A549 (cell line): ENCODE measurements around the gene ZNF597. TPM values are rescaled to one million over a fixed set of nuclear protein-coding genes. Genes with fewer than 3 reads are reported as not detected.

Source experiments
- ATAC-seq, 2 experiments: fragments of 200-7000 bp in 1 of 2; fragments of >200 bp in 1 of 2; cut with Nextera tagmentation in 1 of 2; cut with Tn5 transposase in 1 of 2; 3 replicates each; pipeline versions ENCODE4 v1.8.0 to v1.9.1; 2018 to 2020; ENCODE audit warnings: mild to moderate bottlenecking in 1 of 2, moderate library complexity in 1 of 2
- CTCF ChIA-PET: fragments of 300-600 bp; sonication (Branson Sonifier 250); formaldehyde crosslinking; extraction: SDS; loops from one replicate; lab custom pipeline; 2021; ENCODE audit warnings: antibody characterized with exemption, inconsistent platforms; lab: Yijun Ruan, JAX
- POLR2A ChIA-PET: fragments of 350-600 bp; formaldehyde crosslinking; extraction: SDS; loops from one replicate; lab custom pipeline; 2021; ENCODE audit warnings: antibody characterized with exemption, inconsistent platforms; lab: Yijun Ruan, JAX
- DNase-seq, 2 experiments: peaks; one replicate each; pipeline versions ENCODE4 v3.0.0 to v3.0.0-alpha.2; 2011 to 2016; ENCODE audit warnings: low read depth in 1 of 2, low spot score in 1 of 2
- FAIRE-seq: peaks from 2 replicates; lab custom pipeline; 2011; peaks lifted over from hg19 to GRCh38; lab: Jason Lieb, UNC
- H3K27ac ChIP-seq, 2 experiments: fragments of >200 bp; sonication (Bioruptor Twin); formaldehyde crosslinking; 3 replicates each; pipeline ENCODE4 v1.5.1; 2016 to 2017
- H3K4me1 ChIP-seq: fragments of >200 bp; sonication (Bioruptor Twin); formaldehyde crosslinking; 3 replicates; pipeline ENCODE4 v1.6.1; 2016
- H3K4me2 ChIP-seq: fragments of >200 bp; sonication (Bioruptor Twin); formaldehyde crosslinking; 3 replicates; pipeline ENCODE4 v1.6.1; 2016
- H3K4me3 ChIP-seq: fragments of >200 bp; sonication (Bioruptor Twin); formaldehyde crosslinking; 3 replicates; pipeline ENCODE4 v1.5.1; 2016
- H3K9me3 ChIP-seq: fragments of >200 bp; sonication (Bioruptor Twin); formaldehyde crosslinking; 3 replicates; pipeline ENCODE4 v1.6.1; 2016
- CBX2 ChIP-seq: fragments of 200-600 bp; sonication (generic); IDR thresholded peaks from 2 replicates; pipeline ENCODE4 v1.6.1; 2016; ENCODE audit warnings: low read depth, mild to moderate bottlenecking, borderline replicate concordance
- CBX8 ChIP-seq: fragments of 200-600 bp; sonication (generic); IDR thresholded peaks from 2 replicates; pipeline ENCODE4 v1.6.1; 2016
- CEBPB ChIP-seq, 2 experiments: fragments of >200 bp in 1 of 2; sonication (Bioruptor Twin) in 1 of 2; formaldehyde crosslinking in 1 of 2; IDR thresholded peaks; 2 replicates each; pipeline ENCODE4 v1.6.1; 2012 to 2016
- ESRRA ChIP-seq: fragments of 150-350 bp; IDR thresholded peaks from 2 replicates; pipeline ENCODE4 v1.6.1; 2014; ENCODE audit warnings: mild to moderate bottlenecking, low read length, borderline replicate concordance
- FOSL2 ChIP-seq, 2 experiments: fragments of 450-650 bp in 1 of 2; fragments of >200 bp in 1 of 2; sonication (Bioruptor Twin) in 1 of 2; formaldehyde crosslinking; IDR thresholded peaks; 2 replicates each; pipeline versions ENCODE4 v1.5.0 to v1.6.1; 2016 to 2020; ENCODE audit warnings: mild to moderate bottlenecking in 1 of 2, moderate library complexity in 1 of 2
- HDAC2 ChIP-seq: fragments of 200-600 bp; sonication (generic); IDR thresholded peaks from 2 replicates; pipeline ENCODE4 v1.6.1; 2016
- HOXA7 ChIP-seq: fragments of 250-450 bp; sonication (Bioruptor Pico); IDR thresholded peaks from 2 replicates; pipeline ENCODE4 v1.5.0; 2020; ENCODE audit warnings: mild to moderate bottlenecking, moderate library complexity
- HOXB13 ChIP-seq: fragments of 250-450 bp; sonication (Bioruptor Pico); IDR thresholded peaks from 2 replicates; pipeline ENCODE4 v1.5.0; 2020; ENCODE audit warnings: low read depth, mild to moderate bottlenecking, moderate library complexity
- HOXB5 ChIP-seq: fragments of 250-450 bp; sonication (Bioruptor Pico); IDR thresholded peaks from 2 replicates; pipeline ENCODE4 v1.5.0; 2020; ENCODE audit warnings: mild to moderate bottlenecking, moderate library complexity
- KDM1A ChIP-seq: fragments of 200-600 bp; sonication (generic); IDR thresholded peaks from 2 replicates; pipeline ENCODE4 v1.6.1; 2016; ENCODE audit warnings: low read depth, mild to moderate bottlenecking
- KDM5A ChIP-seq: fragments of 200-600 bp; sonication (generic); IDR thresholded peaks from 2 replicates; pipeline ENCODE4 v1.6.1; 2016; ENCODE audit warnings: antibody characterized with exemption, mild to moderate bottlenecking
- MAFK ChIP-seq: fragments of 450-650 bp; IDR thresholded peaks from 2 replicates; pipeline ENCODE4 v1.6.1; 2014; ENCODE audit not compliant: partially characterized antibody
- MAZ ChIP-seq: fragments of 150-350 bp; IDR thresholded peaks from 2 replicates; pipeline ENCODE4 v1.6.1; 2014; ENCODE audit warnings: antibody characterized with exemption, low read depth, low read length, borderline replicate concordance
- MYC ChIP-seq: IDR thresholded peaks from 2 replicates; pipeline ENCODE4 v1.6.1; 2012; ENCODE audit warnings: mild to moderate bottlenecking, inconsistent platforms, low read length, improper control_type of control experiment, borderline replicate concordance
- NPAS2 ChIP-seq: fragments of 250-450 bp; sonication (Bioruptor Pico); IDR thresholded peaks from 2 replicates; pipeline ENCODE4 v1.8.0; 2022; ENCODE audit warnings: mild to moderate bottlenecking, moderate library complexity, borderline replicate concordance
- NR3C1 ChIP-seq: fragments of >200 bp; sonication (Bioruptor Twin); formaldehyde crosslinking; IDR thresholded peaks from 3 replicates; pipeline ENCODE4 v1.6.1; 2017
- PHF8 ChIP-seq: fragments of 200-600 bp; sonication (generic); IDR thresholded peaks from 2 replicates; pipeline ENCODE4 v1.6.1; 2016; ENCODE audit warnings: low read depth, mild to moderate bottlenecking, antibody characterized with exemption, moderate library complexity, borderline replicate concordance
- POLR2A ChIP-seq: IDR thresholded peaks from 2 replicates; pipeline ENCODE4 v1.6.1; 2012; ENCODE audit warnings: mild to moderate bottlenecking, low read length
- POLR2AphosphoS2 ChIP-seq: conservative IDR thresholded peaks from 2 replicates; pipeline ENCODE4 v1.6.1; 2012; ENCODE audit warnings: low read length, improper control_type of control experiment, inconsistent platforms
- RCOR1 ChIP-seq: fragments of 150-350 bp; IDR thresholded peaks from 2 replicates; pipeline ENCODE4 v1.6.1; 2014; ENCODE audit warnings: antibody characterized with exemption, low read length, low read depth
- RFX5 ChIP-seq: fragments of 450-650 bp; IDR thresholded peaks from 2 replicates; pipeline ENCODE4 v1.7.1; 2014; ENCODE audit warnings: antibody characterized with exemption, mild to moderate bottlenecking, moderate library complexity
- RNF2 ChIP-seq: fragments of 200-600 bp; sonication (generic); IDR thresholded peaks from 2 replicates; pipeline ENCODE4 v1.6.1; 2016; ENCODE audit warnings: low read depth, mild to moderate bottlenecking, antibody characterized with exemption, moderate library complexity, borderline replicate concordance
- SMC3 ChIP-seq: fragments of >200 bp; sonication (Bioruptor Twin); formaldehyde crosslinking; IDR thresholded peaks from 3 replicates; pipeline ENCODE4 v1.6.1; 2018; ENCODE audit warnings: inconsistent platforms
- TFCP2L1 ChIP-seq: fragments of 250-450 bp; sonication (Bioruptor Pico); IDR thresholded peaks from 2 replicates; pipeline ENCODE4 v1.5.0; 2021; ENCODE audit warnings: mild to moderate bottlenecking
- TP53 ChIP-seq: fragments of 250-450 bp; sonication (Bioruptor Pico); IDR thresholded peaks from 2 replicates; pipeline ENCODE4 v1.5.0; 2021; ENCODE audit warnings: mild to moderate bottlenecking, moderate library complexity
- ZC3H11A ChIP-seq: fragments of 450-650 bp; IDR thresholded peaks from 2 replicates; pipeline ENCODE4 v1.6.1; 2014; ENCODE audit warnings: antibody characterized with exemption, mild to moderate bottlenecking
- WGBS: methylation state at CpG from one replicate; pipeline ENCODE4 v1.1.6; 2017; ENCODE audit errors: missing lambda C conversion rate; 5-methylcytosine and 5-hydroxymethylcytosine counted together
- polyA plus RNA-seq, 4 experiments: library from polyadenylated mRNA; depleted of rRNA in 3 of 4; stranded (reverse); fragments of >200 nt; fragmentation: RNase III in 1 of 4; extraction: RNeasy Plus Mini Kit Qiagen cat#74134 plus additional on column Dnase treatment in 1 of 4; gene quantifications; 2 replicates in 3 of 4; 3 replicates in 1 of 4; pipeline ENCODE4 v1.2.3, GENCODE V29; 2011 to 2017
- TF ChIP-seq, protein P1 (sequence below): fragments of >200 bp; sonication (Bioruptor Twin); formaldehyde crosslinking; IDR thresholded peaks from 3 replicates; pipeline ENCODE4 v1.6.1; 2016
- TF ChIP-seq, protein P2 (sequence below): fragments of >200 bp; sonication (Bioruptor Twin); formaldehyde crosslinking; IDR thresholded peaks from 3 replicates; pipeline ENCODE4 v1.5.1; 2016

Gene ZNF597
- polyA plus RNA-seq, 2 of the 4 experiments (the other 2 are of a cell fraction): 1.1 to 1.9 TPM

DNA sequence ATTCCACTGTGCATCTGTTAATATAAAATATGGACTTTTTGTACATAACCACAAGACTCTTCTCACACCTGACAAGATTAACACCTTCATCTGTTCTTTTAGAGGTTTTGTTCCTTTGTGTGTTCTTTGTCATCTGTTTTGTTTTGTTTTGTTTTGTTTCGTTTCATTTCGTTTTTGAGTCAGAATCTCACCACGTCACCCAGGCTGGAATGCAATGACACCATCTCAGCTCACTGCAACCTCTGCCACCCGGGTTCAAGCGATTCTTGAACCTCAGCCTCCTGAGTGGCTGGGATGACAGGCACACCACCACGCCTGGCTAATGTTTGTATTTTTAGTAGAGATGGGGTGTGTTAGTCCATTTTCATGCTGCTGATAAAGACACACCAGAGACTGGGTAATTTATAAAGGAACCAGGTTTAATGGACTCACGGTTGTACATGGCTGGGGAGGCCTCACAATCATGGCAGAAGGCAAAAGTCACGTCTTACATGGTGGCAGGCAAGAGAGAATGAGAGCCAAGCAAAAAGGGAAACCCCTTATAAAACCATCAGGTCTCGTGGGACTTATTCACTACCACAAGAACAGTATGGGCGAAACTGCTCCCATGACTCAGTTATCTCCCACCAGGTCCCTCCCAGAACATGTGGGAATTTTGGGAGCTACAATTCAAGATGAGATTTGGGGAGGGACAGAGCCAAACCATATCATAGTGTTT lies 29.7 kb upstream of the ZNF597 start:
- H3K9me3 ChIP-seq: no peaks in the 10 kb centered on the region
- ChIA-PET CTCF (interaction anchor here (0.6 kb wide), 1 partner anchor 139 kb away, joined by 3 read pairs; no protein-coding TSS in a partner anchor), POLR2A (no interaction called here)
- H3K27ac ChIP-seq: no peak overlapping the region
- TF ChIP-seq CBX2 (no peak), FOSL2 (IDR thresholded peaks at IDR 0.05) (no peak), FOSL2 (CRISPR knock-in tag; IDR thresholded peaks at IDR 0.05) (no peak), RCOR1 (no peak), HOXA7 (CRISPR knock-in tag) (no peak), SMC3 (no peak), ESRRA (no peak), MYC (no peak), KDM5A (no peak), PHF8 (no peak), TP53 (no peak), ZC3H11A (no peak), POLR2A (no peak), TFCP2L1 (CRISPR knock-in tag) (no peak), RNF2 (no peak)
- TF ChIP-seq, protein P1, sequence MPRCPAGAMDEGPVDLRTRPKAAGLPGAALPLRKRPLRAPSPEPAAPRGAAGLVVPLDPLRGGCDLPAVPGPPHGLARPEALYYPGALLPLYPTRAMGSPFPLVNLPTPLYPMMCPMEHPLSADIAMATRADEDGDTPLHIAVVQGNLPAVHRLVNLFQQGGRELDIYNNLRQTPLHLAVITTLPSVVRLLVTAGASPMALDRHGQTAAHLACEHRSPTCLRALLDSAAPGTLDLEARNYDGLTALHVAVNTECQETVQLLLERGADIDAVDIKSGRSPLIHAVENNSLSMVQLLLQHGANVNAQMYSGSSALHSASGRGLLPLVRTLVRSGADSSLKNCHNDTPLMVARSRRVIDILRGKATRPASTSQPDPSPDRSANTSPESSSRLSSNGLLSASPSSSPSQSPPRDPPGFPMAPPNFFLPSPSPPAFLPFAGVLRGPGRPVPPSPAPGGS: no peak
- no peak overlapping the region for H3K4me3 ChIP-seq
- FAIRE-seq (no peak), ATAC-seq (no peak), DNase-seq (no peak)
- H3K4me2 ChIP-seq: no peak overlapping the region
- H3K4me1 ChIP-seq: no peaks in the 10 kb centered on the region
- WGBS: 89% methylated on average over 10 of the region's 10 CpGs

DNA sequence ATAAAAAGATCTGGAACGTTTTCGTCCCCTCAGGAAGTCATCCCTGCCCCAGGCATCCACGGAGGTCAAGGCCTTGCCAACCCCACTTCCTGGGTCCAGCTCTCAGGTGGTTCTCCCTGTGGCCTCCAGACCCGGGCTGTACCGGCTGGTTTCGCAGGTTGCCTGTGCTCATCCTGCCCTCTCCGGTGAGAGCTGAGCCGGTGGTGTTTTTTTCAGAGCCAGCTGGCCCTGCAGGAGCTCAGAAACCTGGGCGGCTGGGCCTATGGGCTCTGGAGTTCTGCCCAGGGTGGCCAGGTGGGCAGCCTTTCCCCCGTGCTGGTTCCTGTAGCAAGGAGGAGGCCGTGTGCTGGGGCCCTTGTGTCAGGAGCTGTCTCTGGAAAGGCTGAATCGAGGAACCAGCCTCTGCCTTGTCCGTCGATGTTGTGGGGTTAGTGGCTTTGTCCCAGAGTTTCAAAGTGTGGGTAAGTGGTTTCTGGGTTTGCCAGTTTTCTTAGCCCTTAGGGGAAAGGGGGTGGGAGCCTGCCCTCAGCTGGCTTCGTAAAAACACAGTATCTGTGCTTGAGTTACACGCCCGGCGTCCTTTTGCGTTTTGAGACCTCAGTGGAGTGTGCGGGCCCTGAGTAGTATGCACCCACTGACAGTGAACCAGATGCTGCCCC lies 28.3 kb upstream of the ZNF597 start:
- H3K27ac ChIP-seq: no peak overlapping the region
- TF ChIP-seq SMC3: no peak
- TF ChIP-seq POLR2AphosphoS2: no peak
- no peak for TF ChIP-seq RFX5
- no peak for TF ChIP-seq CEBPB (IDR thresholded peaks at IDR 0.05)
- no peak for TF ChIP-seq FOSL2 (IDR thresholded peaks at IDR 0.05)
- no peak for TF ChIP-seq FOSL2 (CRISPR knock-in tag; IDR thresholded peaks at IDR 0.05)
- no peak for TF ChIP-seq KDM1A
- TF ChIP-seq NR3C1: no peak
- TF ChIP-seq MAZ: no peak
- TF ChIP-seq, protein P2, sequence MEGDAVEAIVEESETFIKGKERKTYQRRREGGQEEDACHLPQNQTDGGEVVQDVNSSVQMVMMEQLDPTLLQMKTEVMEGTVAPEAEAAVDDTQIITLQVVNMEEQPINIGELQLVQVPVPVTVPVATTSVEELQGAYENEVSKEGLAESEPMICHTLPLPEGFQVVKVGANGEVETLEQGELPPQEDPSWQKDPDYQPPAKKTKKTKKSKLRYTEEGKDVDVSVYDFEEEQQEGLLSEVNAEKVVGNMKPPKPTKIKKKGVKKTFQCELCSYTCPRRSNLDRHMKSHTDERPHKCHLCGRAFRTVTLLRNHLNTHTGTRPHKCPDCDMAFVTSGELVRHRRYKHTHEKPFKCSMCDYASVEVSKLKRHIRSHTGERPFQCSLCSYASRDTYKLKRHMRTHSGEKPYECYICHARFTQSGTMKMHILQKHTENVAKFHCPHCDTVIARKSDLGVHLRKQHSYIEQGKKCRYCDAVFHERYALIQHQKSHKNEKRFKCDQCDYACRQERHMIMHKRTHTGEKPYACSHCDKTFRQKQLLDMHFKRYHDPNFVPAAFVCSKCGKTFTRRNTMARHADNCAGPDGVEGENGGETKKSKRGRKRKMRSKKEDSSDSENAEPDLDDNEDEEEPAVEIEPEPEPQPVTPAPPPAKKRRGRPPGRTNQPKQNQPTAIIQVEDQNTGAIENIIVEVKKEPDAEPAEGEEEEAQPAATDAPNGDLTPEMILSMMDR: no peak
- TF ChIP-seq HOXB13 (CRISPR knock-in tag): no peak
- TF ChIP-seq CBX8: no peak
- no peak for TF ChIP-seq TFCP2L1 (CRISPR knock-in tag)
- no peak for TF ChIP-seq ZC3H11A
- no peak for TF ChIP-seq HOXA7 (CRISPR knock-in tag)
- TF ChIP-seq RNF2: no peak
- TF ChIP-seq HDAC2: no peak
- no peak for TF ChIP-seq HOXB5 (CRISPR knock-in tag)
- TF ChIP-seq NPAS2: no peak
- TF ChIP-seq MAFK: no peak
- DNase-seq (no peak), FAIRE-seq (no peak), ATAC-seq (no peak)
- ChIA-PET CTCF (interaction anchor here (1.3 kb wide), 2 partner anchors 11 to 14 kb away, joined by 3 read pairs; no protein-coding TSS in a partner anchor), POLR2A (no interaction called here)
- no peak overlapping the region for H3K4me3 ChIP-seq
- no peaks in the 10 kb centered on the region for H3K4me1 ChIP-seq
- no peak overlapping the region for H3K4me2 ChIP-seq
- H3K9me3 ChIP-seq: no peaks in the 10 kb centered on the region
- WGBS: 95% methylated on average over 20 of the region's 20 CpGs
